Measurements from ENCODE around the gene COL23A1.
A peak's percentile ranks its signal among the peaks of the same experiment; 100 is the strongest.
"Not testable (repeated sequence)": the region's sequence is repeated elsewhere in the genome, so short reads cannot be mapped to it uniquely, and the experiment has no call there.

COL23A1 gene

DNA sequence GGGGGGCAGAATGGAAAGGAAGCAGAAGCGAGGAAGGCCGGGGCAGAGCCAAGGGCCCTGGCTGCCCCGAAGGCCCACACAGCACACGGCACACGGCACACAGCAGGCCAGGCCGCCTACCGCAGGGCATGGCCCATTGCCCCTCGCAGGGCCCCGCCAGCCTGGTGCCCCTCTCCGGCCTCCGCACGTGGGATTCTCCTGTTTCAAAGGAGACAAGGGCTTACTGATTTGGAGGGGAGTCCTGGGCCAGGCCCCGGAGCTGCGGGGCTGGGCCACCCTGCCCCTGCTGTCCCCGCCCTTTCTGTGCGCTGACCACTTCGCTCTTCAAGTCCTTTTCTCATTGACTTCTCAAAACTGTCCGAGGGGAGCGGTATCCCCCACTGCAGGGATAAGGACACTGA lies 349.9 kb downstream of the COL23A1 start:
- Histone ChIP-seq H3K4me3 (ENCODE audit: low read depth in 1 of 2, low read length in 1 of 2) (peak overlapping the region; percentile 50 to 51), H3K27me3 (no peaks in the 10 kb centered on the region), H3K4me1 (ENCODE audit: control insufficient read depth in 1 of 2, insufficient read depth in 1 of 2, low read depth in 1 of 2, low read length in 1 of 2) (peaks cover 78 to 84% of the 10 kb centered on the region in 2 experiments), H3K36me3 (no peaks in the 10 kb centered on the region), H3K27ac (peak overlapping the region; percentile 92), H3K9me3 (no peaks in the 10 kb centered on the region)
- TF ChIP-seq, protein P1, sequence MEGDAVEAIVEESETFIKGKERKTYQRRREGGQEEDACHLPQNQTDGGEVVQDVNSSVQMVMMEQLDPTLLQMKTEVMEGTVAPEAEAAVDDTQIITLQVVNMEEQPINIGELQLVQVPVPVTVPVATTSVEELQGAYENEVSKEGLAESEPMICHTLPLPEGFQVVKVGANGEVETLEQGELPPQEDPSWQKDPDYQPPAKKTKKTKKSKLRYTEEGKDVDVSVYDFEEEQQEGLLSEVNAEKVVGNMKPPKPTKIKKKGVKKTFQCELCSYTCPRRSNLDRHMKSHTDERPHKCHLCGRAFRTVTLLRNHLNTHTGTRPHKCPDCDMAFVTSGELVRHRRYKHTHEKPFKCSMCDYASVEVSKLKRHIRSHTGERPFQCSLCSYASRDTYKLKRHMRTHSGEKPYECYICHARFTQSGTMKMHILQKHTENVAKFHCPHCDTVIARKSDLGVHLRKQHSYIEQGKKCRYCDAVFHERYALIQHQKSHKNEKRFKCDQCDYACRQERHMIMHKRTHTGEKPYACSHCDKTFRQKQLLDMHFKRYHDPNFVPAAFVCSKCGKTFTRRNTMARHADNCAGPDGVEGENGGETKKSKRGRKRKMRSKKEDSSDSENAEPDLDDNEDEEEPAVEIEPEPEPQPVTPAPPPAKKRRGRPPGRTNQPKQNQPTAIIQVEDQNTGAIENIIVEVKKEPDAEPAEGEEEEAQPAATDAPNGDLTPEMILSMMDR (IDR thresholded peaks at IDR 0.05): no peak

DNA sequence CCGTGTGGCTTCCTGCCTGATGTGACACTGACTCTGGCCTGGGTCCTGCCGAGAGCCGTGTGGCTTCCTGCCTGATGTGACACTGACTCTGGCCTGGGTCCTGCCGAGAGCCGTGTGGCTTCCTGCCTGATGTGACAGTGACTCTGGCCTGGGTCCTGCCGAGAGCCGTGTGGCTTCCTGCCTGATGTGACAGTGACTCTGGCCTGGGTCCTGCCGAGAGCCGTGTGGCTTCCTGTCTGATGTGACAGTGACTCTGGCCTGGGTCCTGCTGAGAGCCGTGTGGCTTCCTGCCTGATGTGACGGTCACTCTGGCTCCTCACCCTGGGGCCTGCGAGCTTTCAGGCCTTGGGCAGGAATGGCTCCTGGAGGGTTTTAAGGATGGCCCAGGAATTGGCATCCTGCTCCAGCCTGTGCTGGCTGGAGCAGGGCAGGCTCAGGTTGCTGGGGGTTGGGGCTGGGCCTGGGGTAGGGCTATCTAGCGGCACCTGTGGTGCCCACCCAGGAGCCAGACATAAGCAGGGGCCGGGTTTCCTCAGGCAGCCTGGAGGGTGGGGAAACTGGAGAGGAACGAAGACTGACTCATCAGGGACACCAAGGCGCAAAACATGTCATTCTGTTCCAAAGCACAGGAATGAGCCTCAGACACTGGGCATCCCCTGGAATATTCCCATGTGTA lies 350.4 kb downstream of the COL23A1 start:
- H3K36me3 ChIP-seq, H3K9me3 ChIP-seq, H3K27me3 ChIP-seq: not testable (repeated sequence)
- H3K4me3 ChIP-seq (ENCODE audit: low read depth in 1 of 2, low read length in 1 of 2): peak overlapping the region; percentile 50 to 51
- peak overlapping the region; percentile 92 for H3K27ac ChIP-seq
- H3K4me1 ChIP-seq (ENCODE audit: control insufficient read depth in 1 of 2, insufficient read depth in 1 of 2, low read depth in 1 of 2, low read length in 1 of 2): peaks cover 79 to 87% of the 10 kb centered on the region in 2 experiments

DNA sequence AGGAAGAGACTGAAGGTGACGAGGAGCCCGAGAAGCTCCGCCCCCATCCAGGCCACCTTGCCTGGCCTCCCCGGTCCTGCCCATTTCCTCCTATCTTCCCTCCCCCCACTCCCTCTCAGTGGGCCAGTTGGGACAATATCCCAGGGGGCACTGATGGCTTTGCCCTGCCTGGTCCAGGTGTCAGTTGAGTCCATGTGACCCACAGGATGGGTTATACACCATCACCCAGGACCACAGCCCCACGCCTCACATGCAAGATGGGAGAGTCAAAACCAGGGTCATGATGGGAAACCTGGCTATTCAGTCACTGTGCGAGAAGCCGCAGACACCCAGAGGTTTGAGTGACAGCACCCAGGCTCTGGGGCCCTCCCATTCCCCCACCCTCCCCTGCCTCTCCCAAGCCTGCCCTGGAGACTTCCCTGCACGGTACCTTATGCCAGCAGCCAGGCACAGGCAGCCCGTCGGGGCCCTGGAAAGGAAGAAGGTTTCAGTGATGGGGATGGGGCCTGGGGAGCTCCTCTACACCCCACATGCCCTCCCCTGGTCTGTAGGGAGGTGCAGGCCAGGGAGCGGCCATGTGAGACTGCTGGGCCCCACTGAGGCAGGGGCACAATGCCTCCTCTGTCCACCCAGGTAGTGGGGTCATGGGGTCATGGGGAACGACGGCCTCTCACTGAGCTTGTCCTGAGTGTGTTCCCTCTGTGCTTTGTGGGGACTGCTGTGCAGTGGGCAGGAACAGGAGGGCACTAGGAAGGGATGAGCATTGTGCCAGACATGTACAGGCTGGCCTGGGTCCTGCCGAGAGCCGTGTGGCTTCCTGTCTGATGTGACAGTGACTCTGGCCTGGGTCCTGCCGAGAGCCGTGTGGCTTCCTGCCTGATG lies 351.2 kb downstream of the COL23A1 start:
- no peaks in the 10 kb centered on the region for H3K9me3 ChIP-seq
- H3K4me3 ChIP-seq (ENCODE audit: low read depth in 1 of 2, low read length in 1 of 2): peak overlapping the region; percentile 16 to 31
- TF ChIP-seq, protein P1 (IDR thresholded peaks at IDR 0.05): no peak
- H3K4me1 ChIP-seq (ENCODE audit: control insufficient read depth in 1 of 2, insufficient read depth in 1 of 2, low read depth in 1 of 2, low read length in 1 of 2): peaks cover 78 to 87% of the 10 kb centered on the region in 2 experiments
- H3K27ac ChIP-seq: peak overlapping the region; percentile 92
- no peaks in the 10 kb centered on the region for H3K36me3 ChIP-seq
- no peaks in the 10 kb centered on the region for H3K27me3 ChIP-seq

DNA sequence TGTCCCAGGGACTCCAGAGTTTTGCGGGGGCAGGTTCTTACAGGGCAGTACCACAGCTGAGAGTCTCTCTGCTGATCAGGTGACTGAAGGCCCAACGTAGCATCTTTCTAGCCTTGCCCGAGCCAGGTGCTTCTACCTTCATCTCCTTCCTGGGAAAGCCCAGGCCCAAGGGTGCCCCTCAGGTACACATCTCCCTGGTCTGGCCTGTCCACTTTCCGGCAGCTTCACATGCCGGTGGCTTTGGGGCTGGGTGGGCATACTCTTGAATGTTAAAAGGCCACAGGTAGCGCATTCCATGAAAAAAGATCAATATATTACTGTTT lies 351.9 kb downstream of the COL23A1 start:
- peaks cover 73 to 83% of the 10 kb centered on the region in 2 experiments for H3K4me1 ChIP-seq (ENCODE audit: control insufficient read depth in 1 of 2, insufficient read depth in 1 of 2, low read depth in 1 of 2, low read length in 1 of 2)
- H3K27ac ChIP-seq: peak overlapping the region; percentile 92
- no peaks in the 10 kb centered on the region for H3K27me3 ChIP-seq
- H3K4me3 ChIP-seq (ENCODE audit: low read depth in 1 of 2, low read length in 1 of 2): peak overlapping the region in 1 of 2 experiments; percentile 31
- no peaks in the 10 kb centered on the region for H3K36me3 ChIP-seq
- H3K9me3 ChIP-seq: no peaks in the 10 kb centered on the region
- TF ChIP-seq, protein P1 (IDR thresholded peaks at IDR 0.05): no peak

DNA sequence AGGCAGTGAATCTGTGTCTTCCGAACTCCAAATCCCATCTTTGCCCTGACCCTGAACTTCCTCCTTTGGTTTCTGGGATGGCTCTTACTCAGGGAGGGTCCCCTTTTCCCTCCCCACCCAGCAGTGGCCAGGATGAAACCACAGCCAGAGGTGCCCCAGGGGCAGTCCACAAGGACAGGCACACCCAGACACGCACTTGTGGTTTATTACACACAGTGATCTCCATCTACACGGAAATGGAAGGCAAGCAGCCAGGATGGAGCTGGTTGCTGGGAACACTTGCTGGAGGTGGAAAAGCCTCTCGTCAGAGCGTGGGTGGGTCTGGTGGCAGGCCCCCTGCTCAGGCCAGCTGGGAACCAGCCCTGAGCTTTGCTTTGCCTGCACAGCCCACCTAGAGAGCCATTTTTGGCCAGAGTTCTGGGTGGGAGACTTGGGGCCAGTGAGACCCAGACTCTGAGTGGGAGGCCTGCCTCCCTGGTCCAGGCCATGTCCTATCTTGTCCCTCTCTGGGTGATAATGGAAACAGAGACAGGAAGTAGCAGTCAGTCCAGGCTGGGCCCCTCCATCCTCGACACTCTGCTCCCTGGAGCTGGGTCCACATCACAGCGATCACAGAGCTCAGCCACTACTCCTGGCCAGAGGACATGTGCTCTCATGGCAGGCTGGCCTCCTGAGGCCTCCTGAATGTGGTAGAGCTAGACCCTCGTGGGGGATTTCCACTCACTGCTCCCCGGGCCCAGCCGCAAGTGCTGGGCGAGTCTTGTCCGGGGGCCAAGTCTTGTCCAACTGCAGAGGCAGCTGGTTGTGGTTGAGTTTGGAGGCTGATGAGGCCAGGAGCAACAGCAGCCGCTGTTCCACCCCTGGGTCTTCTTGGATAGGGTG lies 352.5 kb downstream of the COL23A1 start:
- no peaks in the 10 kb centered on the region for H3K36me3 ChIP-seq
- H3K27me3 ChIP-seq: no peaks in the 10 kb centered on the region
- H3K9me3 ChIP-seq: no peaks in the 10 kb centered on the region
- H3K4me1 ChIP-seq (ENCODE audit: control insufficient read depth in 1 of 2, insufficient read depth in 1 of 2, low read depth in 1 of 2, low read length in 1 of 2): peaks cover 77 to 89% of the 10 kb centered on the region in 2 experiments
- TF ChIP-seq, protein P1 (IDR thresholded peaks at IDR 0.05): no peak
- peak overlapping the region in 1 of 2 experiments; percentile 31 for H3K4me3 ChIP-seq (ENCODE audit: low read depth in 1 of 2, low read length in 1 of 2)
- H3K27ac ChIP-seq: peak overlapping the region; percentile 92

All from neutrophil (primary cell).